Erythroblast (primary cell): ENCODE measurements around the gene GNS.

Experiments
- GATA1 ChIP-seq: IDR thresholded peaks from 2 replicates; pipeline ENCODE4 v1.6.1; 2011; ENCODE audit warnings: low read depth, mild to moderate bottlenecking, control low read depth, low read length, moderate library complexity
- POLR2A ChIP-seq: IDR thresholded peaks from 2 replicates; pipeline ENCODE4 v1.6.1; 2011; ENCODE audit warnings: mild to moderate bottlenecking, low read length

DNA sequence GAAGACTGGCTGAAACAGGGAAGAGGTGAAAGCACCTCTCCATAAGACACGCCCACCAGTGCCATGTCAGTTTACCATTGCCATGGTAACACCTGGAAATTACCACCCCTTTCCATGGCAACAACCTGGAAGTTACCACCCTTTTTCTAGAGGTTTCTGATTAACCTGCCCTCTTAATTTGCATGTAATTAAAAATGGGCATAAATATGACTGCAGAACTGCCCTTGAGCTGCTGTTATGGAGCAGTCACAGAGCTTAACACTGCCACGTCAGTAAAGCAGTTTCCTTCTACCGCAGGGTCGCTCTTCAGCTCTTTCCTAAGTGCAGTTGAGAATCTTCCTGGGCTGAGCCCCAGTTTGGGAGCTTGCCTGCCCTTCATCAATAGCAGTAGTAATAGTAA lies 93.7 kb downstream of the GNS start:
- TF ChIP-seq POLR2A, result no peak
- no peak for TF ChIP-seq GATA1
